Bone marrow (tissue), 2 donors: ENCODE data around the gene STPG4.

Experiments
- DNase-seq, 2 donors: peaks; one replicate each; lab custom pipeline; 2025; lab: John Stamatoyannopoulos, UW

The STPG4 gene

GRCh38 chr2:47070920-47071824 lies 83.9 kb downstream of the STPG4 start:
- peak; percentile 47 to 71 for DNase-seq

- no peak for DNase-seq
Measured at GRCh38 chr2:47070155-47070919, 84.8 kb downstream of the STPG4 start.

- no peak for DNase-seq
Measured at GRCh38 chr2:47069628-47070154, 85.4 kb downstream of the STPG4 start.

- no peak for DNase-seq
Measured at GRCh38 chr2:47068981-47069627, 86.0 kb downstream of the STPG4 start.

GRCh38 chr2:47067788-47068407 lies 87.2 kb downstream of the STPG4 start:
- no peak for DNase-seq

- DNase-seq: no peak
Measured at GRCh38 chr2:47065771-47066380, 89.2 kb downstream of the STPG4 start.

GRCh38 chr2:47065343-47065742 lies 89.8 kb downstream of the STPG4 start:
- DNase-seq: no peak

- no peak for DNase-seq
Measured at GRCh38 chr2:47064106-47064505, 91.0 kb downstream of the STPG4 start.

- no peak for DNase-seq
Measured at GRCh38 chr2:47063538-47063930, 91.6 kb downstream of the STPG4 start.

- DNase-seq: no peak
Measured at GRCh38 chr2:47062681-47063537, 92.2 kb downstream of the STPG4 start.

GRCh38 chr2:47061944-47062678 lies 93.0 kb downstream of the STPG4 start:
- DNase-seq: no peak

GRCh38 chr2:47060652-47061170 lies 94.4 kb downstream of the STPG4 start:
- no peak for DNase-seq

GRCh38 chr2:47058003-47058931 lies 96.8 kb downstream of the STPG4 start:
- no peak for DNase-seq

- peak in 1 of 2 donors; percentile 28 for DNase-seq
Measured at GRCh38 chr2:47057687-47058002, 97.5 kb downstream of the STPG4 start.

GRCh38 chr2:47056868-47057686 lies 98.0 kb downstream of the STPG4 start:
- DNase-seq: peak in 1 of 2 donors; percentile 79

- no peak for DNase-seq
Measured at GRCh38 chr2:47056374-47056773, 98.7 kb downstream of the STPG4 start.

GRCh38 chr2:47054868-47055267 lies 100.2 kb downstream of the STPG4 start:
- DNase-seq: no peak
